ENCODE data around the gene CACNA2D1.
"Not testable (repeated sequence)": the region's sequence is repeated elsewhere in the genome, so short reads cannot be mapped to it uniquely, and the experiment has no call there.

Gene CACNA2D1

GRCh38 chr7:82393076-82393839 lies 50.3 kb downstream of the CACNA2D1 start:
- DNase-seq (ENCODE audit: low read depth in 2 of 2) = no peak

- DNase-seq (ENCODE audit: low read depth in 2 of 2) = no peak
Measured at GRCh38 chr7:82390936-82391335, 52.6 kb downstream of the CACNA2D1 start.

- no peak for DNase-seq (ENCODE audit: low read depth in 2 of 2)
Measured at GRCh38 chr7:82389876-82390275, 53.7 kb downstream of the CACNA2D1 start.

GRCh38 chr7:82388138-82388537 lies 55.4 kb downstream of the CACNA2D1 start:
- DNase-seq (ENCODE audit: low read depth in 2 of 2) = no peak

- not testable (repeated sequence) for DNase-seq (ENCODE audit: low read depth in 2 of 2)
Measured at GRCh38 chr7:82386571-82386970, 57.0 kb downstream of the CACNA2D1 start.

DNA sequence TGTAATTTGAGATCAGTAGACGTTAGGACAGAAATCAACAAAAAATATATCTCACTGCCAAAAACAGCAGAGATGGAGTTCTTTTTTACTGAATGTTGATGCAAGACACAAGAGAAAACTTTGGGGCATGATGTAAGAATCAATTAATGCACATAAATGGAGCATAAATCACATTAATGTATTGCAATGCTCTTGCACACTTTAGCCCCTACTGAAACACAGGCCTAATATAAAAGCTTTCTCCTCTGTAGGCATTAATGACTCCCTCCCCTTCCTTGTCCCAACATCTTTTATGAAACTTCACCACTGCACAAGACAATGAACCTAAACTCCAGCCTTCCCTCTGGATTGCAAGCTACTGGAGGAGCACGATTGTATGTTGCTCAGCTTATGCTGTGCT lies 58.8 kb downstream of the CACNA2D1 start:
- DNase-seq (ENCODE audit: low read depth in 2 of 2) = no peak

DNA sequence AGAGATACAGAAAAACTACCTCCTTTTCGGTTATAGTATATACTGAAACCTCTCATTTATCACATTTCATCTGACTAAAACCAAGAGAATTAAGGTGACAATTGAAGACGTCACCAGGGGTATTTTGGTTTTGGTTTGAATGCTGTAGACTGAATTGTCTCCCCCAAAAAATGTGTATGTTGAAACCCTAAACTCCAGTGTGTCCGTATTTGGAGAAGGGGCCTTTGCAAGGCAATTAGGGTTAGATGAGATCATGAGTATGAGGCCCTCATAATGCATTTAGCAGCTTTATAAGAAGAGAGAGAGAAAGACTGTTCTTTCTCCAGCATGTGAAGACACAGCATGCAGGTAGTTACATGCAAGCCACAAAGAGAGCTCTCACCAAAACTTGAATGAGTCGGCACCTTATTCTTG lies 59.5 kb downstream of the CACNA2D1 start:
- DNase-seq (ENCODE audit: low read depth in 2 of 2) = no peak

DNA sequence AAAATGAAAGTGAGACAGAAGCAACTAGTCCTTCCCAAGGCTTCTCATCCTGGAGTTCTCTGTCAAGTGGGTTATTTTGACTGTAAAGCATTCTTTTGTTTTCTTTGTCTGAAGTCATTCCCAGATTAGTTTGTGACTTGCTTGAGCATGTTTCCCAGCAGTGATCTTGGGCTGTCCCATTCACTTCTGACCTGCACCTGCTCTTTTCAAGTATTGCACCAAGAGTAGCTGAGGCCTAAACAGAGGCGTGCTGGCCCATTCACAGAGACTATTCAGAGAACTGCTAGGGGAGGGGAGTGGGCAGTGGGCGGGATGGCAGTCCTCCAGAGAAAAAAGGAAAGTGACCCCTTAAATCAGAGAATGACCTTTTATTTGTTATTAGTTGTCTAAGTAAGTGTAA lies 61.3 kb downstream of the CACNA2D1 start:
- no peak for DNase-seq (ENCODE audit: low read depth in 2 of 2)

GRCh38 chr7:82376739-82377138 lies 66.8 kb downstream of the CACNA2D1 start:
- DNase-seq (ENCODE audit: low read depth in 2 of 2) = no peak

GRCh38 chr7:82375713-82376112 lies 67.9 kb downstream of the CACNA2D1 start:
- no peak for DNase-seq (ENCODE audit: low read depth in 2 of 2)

GRCh38 chr7:82375129-82375528 lies 68.4 kb downstream of the CACNA2D1 start:
- no peak for DNase-seq (ENCODE audit: low read depth in 2 of 2)

GRCh38 chr7:82373926-82374635 lies 69.5 kb downstream of the CACNA2D1 start:
- no peak for DNase-seq (ENCODE audit: low read depth in 2 of 2)

- no peak for DNase-seq (ENCODE audit: low read depth in 2 of 2)
Measured at GRCh38 chr7:82364671-82365070, 78.9 kb downstream of the CACNA2D1 start.

DNA sequence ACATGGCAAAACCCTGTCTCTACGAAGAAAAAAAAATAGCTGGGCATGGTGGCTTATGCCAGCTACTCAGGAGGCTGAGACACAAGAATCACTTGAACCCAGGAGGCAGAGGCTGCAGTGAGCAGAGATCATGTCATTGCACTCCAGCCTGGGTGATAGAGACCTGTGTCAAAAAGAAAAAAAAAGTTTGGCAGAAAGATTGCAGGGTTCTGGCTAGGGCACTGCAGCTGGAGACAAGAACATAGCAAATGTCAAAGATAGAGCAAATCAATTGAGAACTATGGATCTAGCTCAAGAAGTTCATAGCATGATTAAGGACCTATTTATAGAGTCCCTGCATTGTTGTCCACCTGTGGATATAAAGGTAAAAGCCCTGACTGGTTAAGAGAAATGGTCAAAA lies 79.5 kb downstream of the CACNA2D1 start:
- DNase-seq (ENCODE audit: low read depth in 2 of 2) = no peak

GRCh38 chr7:82362129-82362706 lies 81.4 kb downstream of the CACNA2D1 start:
- DNase-seq (ENCODE audit: low read depth in 2 of 2) = no peak

DNA sequence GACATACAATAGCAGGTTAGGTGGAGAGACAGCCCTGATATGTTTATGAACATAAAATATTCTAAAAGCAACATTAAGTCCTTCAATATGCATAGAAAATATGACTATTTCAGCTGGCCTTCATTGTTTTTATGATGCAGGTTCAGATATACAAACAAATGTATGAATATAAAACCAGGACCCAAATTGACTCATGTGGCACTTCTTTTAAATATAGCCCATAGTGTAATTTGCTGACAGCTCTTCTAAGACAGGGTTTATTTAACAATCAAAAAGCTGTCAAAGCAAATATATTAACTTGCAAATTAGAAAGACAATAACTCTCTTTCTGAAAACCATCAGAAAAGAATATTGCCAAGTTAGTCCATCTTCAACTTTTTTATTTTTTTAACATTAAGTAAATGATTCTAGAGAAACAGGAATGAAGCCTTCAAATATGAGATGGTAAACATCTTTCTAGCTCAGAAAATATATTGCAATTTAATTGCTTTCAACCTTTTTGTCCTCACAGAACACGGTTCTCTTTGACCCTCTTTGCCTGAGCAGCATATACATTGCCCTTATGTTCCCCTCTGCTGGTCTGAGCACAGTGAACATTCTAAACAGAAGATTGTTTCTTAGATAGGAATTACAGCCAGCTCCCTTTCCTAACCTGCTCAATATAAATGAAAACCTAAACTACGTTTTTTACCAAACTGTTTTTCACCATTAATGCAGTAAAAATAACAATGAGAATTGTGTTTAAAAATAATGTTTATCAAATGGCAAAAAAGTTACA lies 82.8 kb downstream of the CACNA2D1 start:
- DNase-seq (ENCODE audit: low read depth in 2 of 2) = no peak

- no peak for DNase-seq (ENCODE audit: low read depth in 2 of 2)
Measured at GRCh38 chr7:82359426-82359825, 84.2 kb downstream of the CACNA2D1 start.

DNA sequence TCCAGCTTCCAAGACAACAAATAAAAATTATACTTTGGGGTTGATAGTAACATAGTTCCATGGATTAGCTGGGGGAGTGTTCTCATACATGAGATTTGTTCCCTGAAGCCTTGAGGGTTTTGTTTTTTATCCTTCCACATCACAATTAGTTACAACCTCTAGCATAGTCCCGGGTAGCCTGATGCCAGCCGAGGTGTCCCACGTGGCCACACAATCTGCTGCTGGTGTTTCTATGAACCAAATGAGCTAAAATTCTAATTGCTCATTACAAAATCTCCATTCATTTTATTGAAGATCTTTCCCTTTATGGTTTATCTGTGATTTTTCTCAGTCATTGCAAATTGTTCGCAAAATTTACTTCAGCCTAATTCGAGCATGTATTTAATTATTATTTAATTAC lies 84.7 kb downstream of the CACNA2D1 start:
- no peak for DNase-seq (ENCODE audit: low read depth in 2 of 2)

- DNase-seq (ENCODE audit: low read depth in 2 of 2) = no peak
Measured at GRCh38 chr7:82358009-82358578, 85.5 kb downstream of the CACNA2D1 start.

DNA sequence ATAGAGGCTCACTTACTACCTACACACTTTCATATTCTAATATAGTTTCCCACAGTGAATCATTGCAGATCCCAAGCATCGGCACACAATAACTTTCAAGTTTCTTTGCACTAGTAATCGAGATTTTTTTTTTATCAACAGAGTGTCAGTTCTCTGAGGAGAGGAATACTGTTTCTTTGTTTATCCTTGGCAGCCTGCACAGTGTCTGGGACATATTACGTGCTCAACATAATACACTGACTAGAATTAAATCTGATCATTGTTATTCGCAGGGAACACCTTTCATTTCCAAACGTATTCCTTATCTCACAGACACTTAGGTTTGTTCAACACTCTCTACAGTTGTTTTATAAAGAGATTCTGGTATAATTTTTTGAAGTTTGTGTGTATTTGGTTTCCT lies 95.3 kb downstream of the CACNA2D1 start:
- DNase-seq (ENCODE audit: low read depth in 2 of 2) = no peak

DNA sequence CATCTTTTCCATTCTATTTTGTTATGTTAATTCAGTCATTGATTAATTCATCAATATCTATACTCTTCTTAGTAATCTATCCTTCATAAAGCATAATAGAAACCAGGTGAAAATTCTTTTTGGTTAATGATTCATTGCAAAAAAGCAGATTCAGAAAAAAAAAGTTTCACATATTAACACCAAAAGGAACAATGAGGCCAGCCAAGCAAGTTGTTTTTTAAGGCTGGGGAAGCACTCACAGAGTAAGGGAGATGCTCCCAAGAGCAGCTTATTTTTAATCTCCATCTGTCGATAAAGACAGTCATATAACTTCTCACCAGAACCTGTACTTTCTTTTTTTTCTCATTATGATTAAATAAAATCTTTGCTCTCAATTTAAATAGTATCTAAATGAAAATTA lies 95.8 kb downstream of the CACNA2D1 start:
- no peak for DNase-seq (ENCODE audit: low read depth in 2 of 2)

DNA sequence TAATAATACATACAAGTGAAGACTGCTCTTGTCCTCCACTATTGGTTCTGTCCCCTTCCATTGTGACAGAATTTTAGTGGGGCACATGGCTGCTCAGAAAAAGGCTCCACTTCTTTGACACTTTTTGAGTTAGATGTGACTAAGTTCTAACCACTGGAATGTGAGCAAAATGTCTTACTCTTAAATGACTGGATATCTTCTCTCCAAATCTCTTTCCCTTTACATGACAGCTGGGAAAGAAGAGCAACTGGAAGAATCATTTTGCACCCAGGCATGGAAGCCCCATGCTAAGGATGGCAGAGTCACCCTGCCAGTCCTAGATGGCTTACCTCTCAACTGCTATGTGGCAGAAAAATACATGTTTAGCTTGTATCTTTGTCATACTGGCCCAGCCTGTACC lies 97.7 kb downstream of the CACNA2D1 start:
- no peak for DNase-seq (ENCODE audit: low read depth in 2 of 2)
